DND-41 (cell line): Measurements from ENCODE around the gene IFNAR1.

Experiments
- CTCF ChIP-seq: IDR thresholded peaks from 2 replicates; pipeline ENCODE4 v1.5.1; 2012; ENCODE audit warnings: borderline replicate concordance, low read length, moderate library complexity, mild to moderate bottlenecking; ENCODE audit not compliant: poor library complexity, severe bottlenecking; ENCODE audit errors: extremely low read depth
- EZH2 ChIP-seq: IDR thresholded peaks from 3 replicates; pipeline ENCODE4 v1.6.1; 2012; ENCODE audit warnings: borderline replicate concordance, low read depth, mild to moderate bottlenecking, moderate library complexity, low read length, inconsistent platforms; ENCODE audit not compliant: severe bottlenecking

- TF ChIP-seq CTCF (peak; percentile 42), EZH2 (no peak)
Observed at GRCh38 chr21:33386222-33386784, 61.5 kb downstream of the IFNAR1 start.
